ENCODE data around the gene HES1.

Gene HES1

GRCh38 chr3:194102436-194102835 lies 33.5 kb upstream of the HES1 start:
- DNase-seq (ENCODE audit: low spot score): no peak

- no peak for DNase-seq (ENCODE audit: low spot score)
Observed at GRCh38 chr3:194103505-194103904, 32.4 kb upstream of the HES1 start.

- DNase-seq (ENCODE audit: low spot score): no peak
Observed at GRCh38 chr3:194103983-194104751, 31.8 kb upstream of the HES1 start.

- DNase-seq (ENCODE audit: low spot score): no peak
Observed at GRCh38 chr3:194105292-194105691, 30.7 kb upstream of the HES1 start.

DNA sequence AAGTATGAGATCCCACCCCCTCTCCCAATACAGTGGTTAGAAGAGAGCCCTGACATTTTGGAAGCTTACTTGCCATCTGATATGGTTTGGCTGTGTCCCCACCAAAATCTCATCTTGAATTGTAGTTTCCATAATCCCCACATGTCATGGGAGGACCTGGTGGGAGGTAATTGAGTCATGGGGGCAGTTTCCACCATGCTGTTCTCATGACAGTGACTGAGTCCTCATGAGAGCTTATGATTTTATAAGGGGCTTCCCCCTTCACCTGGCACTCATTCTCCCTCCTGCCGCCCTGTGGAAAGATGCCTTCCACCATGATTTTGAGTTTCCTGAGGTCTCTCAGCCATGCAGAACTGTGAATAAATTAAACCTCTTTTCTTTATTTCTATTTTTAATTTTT lies 28.8 kb upstream of the HES1 start:
- no peak for DNase-seq (ENCODE audit: low spot score)

DNA sequence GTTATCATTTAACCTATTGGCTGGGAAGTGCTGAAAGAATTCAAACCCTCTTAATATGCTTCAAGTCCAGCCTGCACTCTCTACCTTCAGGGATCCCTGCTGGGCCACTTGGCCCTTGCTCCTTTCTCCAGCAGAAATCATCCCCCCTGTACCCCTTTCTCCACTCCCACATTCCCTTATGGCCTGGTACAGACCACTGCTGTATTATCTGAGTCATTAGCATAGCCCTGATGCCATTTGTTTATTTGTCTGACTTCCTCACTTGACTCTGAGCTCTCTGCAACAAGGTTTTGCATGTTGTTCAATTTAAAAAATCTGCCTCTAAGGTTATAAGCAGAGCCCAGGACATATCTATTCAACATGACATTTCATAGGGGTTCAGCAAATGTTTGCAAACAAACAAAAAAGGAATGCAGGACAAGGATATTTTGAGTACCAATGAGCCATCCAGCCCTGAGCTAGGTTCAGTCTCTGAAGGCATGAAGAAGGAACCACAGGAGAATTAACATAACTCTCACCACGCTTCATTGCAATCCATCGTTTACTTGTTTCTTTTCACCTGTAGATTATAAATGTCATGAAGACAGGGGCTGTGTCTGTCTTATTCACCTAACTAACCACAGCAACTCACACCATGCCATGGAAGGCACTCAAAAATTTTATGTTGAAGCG lies 26.6 kb upstream of the HES1 start:
- DNase-seq (ENCODE audit: low spot score): no peak

- DNase-seq (ENCODE audit: low spot score): no peak
Observed at GRCh38 chr3:194110483-194110882, 25.5 kb upstream of the HES1 start.

DNA sequence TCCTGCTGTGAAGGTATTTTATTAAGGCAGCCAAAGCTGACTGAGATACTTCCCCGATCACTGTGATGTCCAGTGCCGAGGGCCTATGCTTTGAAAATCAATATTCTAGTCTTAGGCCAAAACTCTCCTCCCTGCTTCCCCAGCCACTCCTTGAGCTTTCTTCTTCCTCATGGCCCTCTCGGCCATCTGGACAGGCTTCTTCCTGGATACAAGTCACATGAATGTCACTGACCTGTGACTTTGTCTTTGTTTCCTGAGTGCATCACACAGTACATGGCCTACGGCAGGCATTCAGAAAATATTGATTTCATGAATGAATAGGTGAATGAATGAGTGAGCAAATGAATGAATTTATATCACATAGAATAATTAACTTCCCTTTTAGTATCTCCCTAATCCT lies 24.6 kb upstream of the HES1 start:
- DNase-seq (ENCODE audit: low spot score): no peak

DNA sequence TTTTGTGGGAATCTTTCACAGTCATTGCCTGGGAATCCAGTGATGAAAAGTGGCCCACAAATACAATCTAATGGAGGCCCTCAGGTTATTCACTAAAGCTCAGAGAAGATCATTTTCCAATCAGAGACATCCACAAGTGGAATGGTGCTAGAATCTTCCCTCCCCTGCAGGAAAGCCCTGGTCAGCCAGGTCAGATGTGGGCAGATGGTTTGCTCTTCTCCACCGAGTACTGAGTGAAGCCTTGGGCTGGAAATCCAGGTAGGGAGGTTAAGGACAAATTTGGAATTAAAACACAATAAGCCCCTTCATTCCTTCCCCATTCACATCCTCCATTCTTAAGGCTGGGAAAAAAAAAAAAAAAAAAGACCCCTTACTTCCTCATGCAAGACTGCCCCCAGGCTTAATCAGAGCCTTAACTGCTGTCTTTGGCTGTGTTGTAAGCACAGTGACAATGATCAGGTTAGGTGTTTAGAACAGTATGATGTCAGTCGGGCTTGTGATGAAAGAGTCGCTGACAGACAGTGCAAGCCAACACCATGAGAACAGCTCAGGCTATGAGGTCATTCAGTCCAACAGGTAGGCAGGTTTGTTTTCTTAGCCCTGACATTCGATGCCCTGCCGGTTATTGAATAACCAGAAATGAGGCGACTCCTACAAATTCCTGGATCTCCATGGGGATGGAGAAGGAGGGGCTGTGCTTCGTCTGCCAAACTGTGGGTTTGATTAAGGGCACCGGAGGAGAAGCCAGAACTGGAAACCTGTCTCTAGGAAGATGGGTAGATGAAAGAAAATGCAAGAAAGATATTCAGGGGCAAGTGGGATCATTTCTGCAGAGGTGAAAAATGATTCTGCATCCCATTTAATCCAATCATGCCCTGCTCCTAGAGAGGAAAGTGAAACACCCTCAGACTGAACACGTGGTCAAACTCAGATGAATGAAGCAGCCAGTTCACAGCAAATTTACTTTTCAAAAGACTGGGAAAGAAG lies 23.5 kb upstream of the HES1 start:
- no peak for DNase-seq (ENCODE audit: low spot score)

- DNase-seq (ENCODE audit: low spot score): no peak
Observed at GRCh38 chr3:194114123-194114522, 21.8 kb upstream of the HES1 start.

GRCh38 chr3:194117104-194117845 lies 18.7 kb upstream of the HES1 start:
- DNase-seq (ENCODE audit: low spot score): no peak

GRCh38 chr3:194118920-194119319 lies 17.0 kb upstream of the HES1 start:
- no peak for DNase-seq (ENCODE audit: low spot score)

DNA sequence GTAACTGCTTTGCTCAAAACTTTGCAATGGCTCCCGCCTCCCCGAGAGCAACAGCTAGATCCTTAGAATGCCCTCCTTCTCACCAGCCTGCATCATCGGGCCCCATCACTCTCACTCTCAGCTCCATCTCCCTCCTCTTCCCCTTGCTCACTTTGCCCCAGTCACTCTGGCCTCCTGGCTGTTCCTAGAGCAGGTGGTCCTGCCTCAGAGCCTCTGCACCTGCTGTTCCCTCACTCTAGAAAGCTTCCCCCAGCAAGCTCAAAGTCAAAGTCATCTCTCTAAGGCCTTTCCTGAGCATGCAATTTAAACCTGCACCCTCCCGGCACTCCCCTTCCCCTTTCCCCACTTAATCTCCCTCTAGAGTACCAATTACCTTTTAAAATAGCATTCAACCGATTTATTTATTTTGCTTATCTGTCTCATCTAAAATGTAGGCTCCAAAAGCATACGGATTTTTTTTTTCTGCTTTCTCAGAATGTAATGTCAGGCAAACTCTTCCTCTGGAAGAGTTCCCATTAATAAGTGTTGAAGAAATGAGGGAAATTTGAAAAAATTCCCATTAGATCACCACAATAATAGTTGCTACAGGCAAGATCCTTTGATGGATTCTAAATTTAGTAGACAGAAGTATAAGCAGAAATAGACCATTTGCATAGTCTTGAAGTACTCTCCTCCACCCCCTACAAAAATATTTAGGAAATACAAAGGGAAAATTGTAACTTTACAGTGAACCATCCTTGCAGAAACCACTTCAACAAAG lies 15.9 kb upstream of the HES1 start:
- DNase-seq (ENCODE audit: low spot score): no peak

GRCh38 chr3:194120789-194121770 lies 14.9 kb upstream of the HES1 start:
- DNase-seq (ENCODE audit: low spot score): no peak

DNA sequence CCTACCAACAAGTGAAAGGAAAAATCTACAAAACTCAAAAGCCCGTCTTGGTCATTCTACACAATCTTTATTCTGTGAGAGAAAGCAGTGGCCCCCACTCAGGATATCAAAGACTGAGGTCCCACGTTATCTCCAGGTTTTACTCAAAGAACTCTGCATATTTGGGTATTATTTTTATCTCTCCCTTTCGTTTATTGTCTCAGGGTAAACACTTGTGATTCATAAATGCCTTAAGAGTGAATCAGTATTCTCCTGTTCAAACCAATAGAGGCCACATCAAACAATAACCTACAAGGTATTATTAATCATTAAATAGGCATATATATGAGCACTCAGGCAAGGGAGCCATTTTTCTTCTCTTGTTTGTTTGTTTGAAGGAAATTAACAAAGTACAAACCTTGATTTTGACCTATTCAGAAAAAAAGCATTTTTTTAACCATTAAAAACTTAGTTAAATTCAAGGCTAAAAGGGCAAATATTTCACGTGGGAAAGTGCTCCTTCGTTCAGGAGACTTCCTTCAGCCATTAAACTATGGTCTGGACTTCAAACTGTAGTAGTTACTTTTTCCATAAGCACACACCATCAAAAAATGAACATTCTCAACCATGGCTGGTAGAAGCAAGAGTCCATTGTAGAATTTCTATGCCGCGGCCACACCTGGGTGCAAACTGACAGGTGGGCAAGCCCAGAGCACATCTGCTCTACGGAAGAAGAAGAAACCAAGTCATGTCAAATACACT lies 13.9 kb upstream of the HES1 start:
- no peak for DNase-seq (ENCODE audit: low spot score)

- DNase-seq (ENCODE audit: low spot score): no peak
Observed at GRCh38 chr3:194123726-194124125, 12.2 kb upstream of the HES1 start.

GRCh38 chr3:194124193-194124592 lies 11.8 kb upstream of the HES1 start:
- DNase-seq (ENCODE audit: low spot score): no peak

GRCh38 chr3:194125442-194125841 lies 10.5 kb upstream of the HES1 start:
- DNase-seq (ENCODE audit: low spot score): no peak

DNA sequence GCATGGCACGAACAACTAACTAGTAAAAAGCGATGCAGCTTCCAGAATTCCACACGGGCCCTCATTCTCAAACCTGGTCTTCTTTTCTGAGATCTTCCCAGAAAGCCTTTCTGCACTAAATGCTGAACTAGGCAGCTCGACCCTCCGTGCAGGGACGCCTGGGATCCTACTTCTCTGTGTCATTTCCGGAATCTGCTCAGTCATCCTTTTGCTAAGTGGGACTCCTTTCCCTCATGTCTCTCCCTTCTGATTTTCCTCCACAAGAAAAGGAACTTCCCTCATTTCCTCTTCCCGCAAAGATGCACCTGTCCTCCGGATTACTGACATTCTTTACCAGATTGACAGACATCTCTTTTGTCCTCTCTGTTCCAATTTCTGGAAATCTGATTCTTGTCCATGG lies 9.2 kb upstream of the HES1 start:
- no peak for DNase-seq (ENCODE audit: low spot score)
